ENCODE measurements around the gene NOLC1.

The NOLC1 gene

DNA sequence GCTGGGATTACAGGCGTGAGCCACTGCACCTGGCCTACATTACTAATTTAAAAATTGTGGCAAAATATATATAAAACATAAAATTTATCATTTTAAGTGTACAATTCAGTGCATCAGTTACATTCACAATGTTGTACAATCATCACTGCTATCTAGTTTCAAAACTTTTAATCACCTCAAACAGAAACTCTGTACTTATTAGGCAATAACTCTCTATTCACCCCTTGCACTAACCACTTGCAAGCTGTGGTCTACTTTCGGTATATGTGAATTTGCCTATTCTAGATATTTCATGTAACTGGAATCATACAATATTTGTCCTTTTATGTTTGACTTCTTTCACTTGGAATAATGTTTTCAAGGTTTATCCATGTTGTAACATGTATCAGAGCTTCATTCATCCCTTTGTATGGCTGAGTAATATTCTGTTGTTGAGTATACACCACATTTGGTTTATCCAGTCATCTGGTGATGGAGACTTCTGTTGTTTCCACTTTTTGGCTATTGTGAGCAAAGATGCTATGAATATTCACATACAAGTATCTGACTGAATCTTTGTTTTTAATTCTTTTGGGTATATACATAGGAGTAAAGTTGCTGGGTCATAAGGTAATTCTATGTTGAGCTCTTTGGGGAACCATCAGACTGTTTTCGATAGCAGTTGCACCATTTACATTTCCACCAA lies 59.6 kb downstream of the NOLC1 start:
- DNase-seq: no peak

All from NCI-H526 (cell line).